HUES48 (cell line): ENCODE measurements around the gene CIDEA.
"Not testable (repeated sequence)": the region's sequence is repeated elsewhere in the genome, so short reads cannot be mapped to it uniquely, and the experiment has no call there.

Experiments
- H3K27ac ChIP-seq: one replicate; pipeline ENCODE4 v1.7.0; 2013; ENCODE audit warnings: low read depth, low read length, inconsistent platforms
- H3K27me3 ChIP-seq: 2 replicates; pipeline ENCODE4 v1.6.1; 2013; ENCODE audit warnings: mild to moderate bottlenecking, low read length; ENCODE audit not compliant: control insufficient read depth, insufficient read depth
- H3K36me3 ChIP-seq: 2 replicates; pipeline ENCODE4 v1.6.1; 2013; ENCODE audit warnings: low read length; ENCODE audit not compliant: control insufficient read depth, insufficient read depth
- H3K4me1 ChIP-seq: 2 replicates; pipeline ENCODE4 v1.6.1; 2013; ENCODE audit warnings: mild to moderate bottlenecking, low read length; ENCODE audit not compliant: control insufficient read depth, insufficient read depth
- H3K4me3 ChIP-seq: 2 replicates; pipeline ENCODE4 v1.5.1; 2013; ENCODE audit warnings: mild to moderate bottlenecking, low read depth, low read length
- H3K9ac ChIP-seq: 2 replicates; pipeline ENCODE4 v1.6.1; 2013; ENCODE audit warnings: mild to moderate bottlenecking, low read depth, low read length, moderate library complexity
- H3K9me3 ChIP-seq: 2 replicates; pipeline ENCODE4 v1.6.1; 2013; ENCODE audit warnings: low read length; ENCODE audit not compliant: control insufficient read depth, insufficient read depth

CIDEA gene

GRCh38 chr18:12242658-12243260, 11.4 kb upstream of the CIDEA start:
- H3K36me3 ChIP-seq = no peaks in the 10 kb centered on the region
- no peaks in the 10 kb centered on the region for H3K4me1 ChIP-seq
- H3K4me3 ChIP-seq = no peak overlapping the region
- H3K27ac ChIP-seq = no peak overlapping the region
- peaks cover 16% of the 10 kb centered on the region for H3K27me3 ChIP-seq
- no peaks in the 10 kb centered on the region for H3K9me3 ChIP-seq
- no peak overlapping the region for H3K9ac ChIP-seq

- peaks cover 19% of the 10 kb centered on the region for H3K27me3 ChIP-seq
- not testable (repeated sequence) for H3K9ac ChIP-seq, H3K4me1 ChIP-seq, H3K9me3 ChIP-seq, H3K27ac ChIP-seq, H3K4me3 ChIP-seq, H3K36me3 ChIP-seq
Measured at GRCh38 chr18:12243272-12243671, 10.9 kb upstream of the CIDEA start.

DNA sequence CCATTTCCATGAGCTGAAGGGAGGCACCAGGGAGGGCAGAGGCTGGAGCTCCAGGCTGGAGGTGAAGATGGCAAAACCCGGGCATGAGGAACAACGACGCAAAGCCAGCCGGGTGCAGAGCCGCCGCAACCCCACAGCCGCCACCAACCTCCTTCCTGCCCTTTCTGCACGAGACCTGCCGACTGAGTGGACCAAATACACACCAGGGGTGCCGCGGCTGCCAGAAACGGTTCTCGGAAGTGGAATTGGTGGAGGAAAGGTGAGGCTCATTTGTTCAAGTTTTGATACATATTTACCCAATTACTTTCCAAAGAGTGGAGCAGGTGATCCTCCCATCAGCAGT, 8.4 kb upstream of the CIDEA start:
- H3K4me1 ChIP-seq = no peaks in the 10 kb centered on the region
- H3K27ac ChIP-seq = no peak overlapping the region
- no peak overlapping the region for H3K9ac ChIP-seq
- H3K36me3 ChIP-seq = no peaks in the 10 kb centered on the region
- no peaks in the 10 kb centered on the region for H3K9me3 ChIP-seq
- H3K27me3 ChIP-seq = peaks cover 26% of the 10 kb centered on the region
- no peak overlapping the region for H3K4me3 ChIP-seq

- H3K27me3 ChIP-seq = peaks cover 40% of the 10 kb centered on the region
- no peaks in the 10 kb centered on the region for H3K9me3 ChIP-seq
- no peak overlapping the region for H3K4me3 ChIP-seq
- H3K9ac ChIP-seq = no peak overlapping the region
- H3K27ac ChIP-seq = no peak overlapping the region
- H3K4me1 ChIP-seq = no peaks in the 10 kb centered on the region
- H3K36me3 ChIP-seq = no peaks in the 10 kb centered on the region
Measured at GRCh38 chr18:12246849-12247808, 7.0 kb upstream of the CIDEA start.

- Histone ChIP-seq H3K4me1 (0 out of 2 replicates have a peak, but pooled peaks cover under 1% of the 10 kb centered on the region), H3K27ac (no peak overlapping the region), H3K9ac (no peak overlapping the region), H3K4me3 (no peak overlapping the region), H3K9me3 (no peaks in the 10 kb centered on the region), H3K36me3 (no peaks in the 10 kb centered on the region), H3K27me3 (peaks cover 48% of the 10 kb centered on the region)
Measured at GRCh38 chr18:12247946-12248345, 6.2 kb upstream of the CIDEA start.

GRCh38 chr18:12248926-12249720, 5.0 kb upstream of the CIDEA start:
- peaks cover 10% of the 10 kb centered on the region for H3K4me1 ChIP-seq
- H3K36me3 ChIP-seq = no peaks in the 10 kb centered on the region
- peaks cover 60% of the 10 kb centered on the region for H3K27me3 ChIP-seq
- H3K4me3 ChIP-seq = no peak overlapping the region
- H3K9me3 ChIP-seq = no peaks in the 10 kb centered on the region
- no peak overlapping the region for H3K9ac ChIP-seq
- no peak overlapping the region for H3K27ac ChIP-seq

GRCh38 chr18:12251311-12251710, 2.9 kb upstream of the CIDEA start:
- Histone ChIP-seq H3K27me3 (peaks cover 75% of the 10 kb centered on the region), H3K27ac (no peak overlapping the region)

DNA sequence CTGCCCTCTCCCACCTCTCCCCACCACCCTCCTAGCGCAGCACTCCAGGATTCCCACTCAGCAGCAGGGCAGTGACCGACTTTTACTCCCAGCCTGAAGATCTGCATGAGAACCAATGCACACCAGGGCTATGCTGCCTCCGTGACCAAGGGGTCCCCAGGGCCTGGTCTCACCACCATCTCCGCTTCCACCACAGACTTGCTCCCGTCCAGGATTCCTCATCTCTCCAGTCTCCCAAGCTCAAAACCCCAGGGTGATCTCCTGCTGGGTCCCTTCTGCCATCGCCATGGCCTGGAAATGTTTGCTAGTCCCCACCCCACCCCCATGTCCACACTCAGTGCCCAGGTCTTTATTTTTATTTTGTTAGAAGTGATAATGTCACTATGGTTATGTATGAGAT, 2.1 kb upstream of the CIDEA start:
- Histone ChIP-seq H3K27ac (no peak overlapping the region), H3K27me3 (peaks cover 77% of the 10 kb centered on the region), H3K4me1 (peaks cover 24% of the 10 kb centered on the region), H3K36me3 (no peaks in the 10 kb centered on the region), H3K9me3 (no peaks in the 10 kb centered on the region), H3K4me3 (no peak overlapping the region), H3K9ac (no peak overlapping the region)

More at GRCh38 chr18:12251311-12251710, 2.9 kb upstream of the CIDEA start:
- no peaks in the 10 kb centered on the region for H3K36me3 ChIP-seq
- H3K4me3 ChIP-seq = no peak overlapping the region
- no peak overlapping the region for H3K9ac ChIP-seq
- peaks cover 24% of the 10 kb centered on the region for H3K4me1 ChIP-seq
- no peaks in the 10 kb centered on the region for H3K9me3 ChIP-seq

DNA sequence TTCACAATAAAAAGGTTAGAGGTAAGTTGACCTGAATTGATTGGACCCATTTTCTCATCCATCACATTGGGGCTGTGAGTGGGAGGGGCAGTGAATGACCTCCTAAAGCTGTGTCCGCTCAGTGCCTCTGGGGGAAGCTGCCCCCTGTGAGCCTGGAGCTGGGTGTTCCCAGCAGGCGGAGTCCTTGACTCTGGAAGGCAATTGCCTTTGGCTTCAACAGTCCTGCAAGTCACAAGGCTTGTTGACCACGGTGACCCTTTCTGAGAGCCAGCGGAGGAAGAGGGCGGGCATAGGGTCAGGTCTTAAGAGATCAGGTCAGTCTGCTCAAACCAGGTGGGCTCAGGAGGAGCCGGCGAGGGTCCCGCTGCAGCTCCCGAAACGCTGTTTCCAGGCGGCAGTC, 1.1 kb upstream of the CIDEA start:
- Histone ChIP-seq H3K9me3 (no peaks in the 10 kb centered on the region), H3K4me3 (peak overlapping the region; percentile 66), H3K27ac (no peak overlapping the region), H3K27me3 (peaks cover 79% of the 10 kb centered on the region), H3K36me3 (no peaks in the 10 kb centered on the region), H3K9ac (no peak overlapping the region), H3K4me1 (peaks cover 24% of the 10 kb centered on the region)

DNA sequence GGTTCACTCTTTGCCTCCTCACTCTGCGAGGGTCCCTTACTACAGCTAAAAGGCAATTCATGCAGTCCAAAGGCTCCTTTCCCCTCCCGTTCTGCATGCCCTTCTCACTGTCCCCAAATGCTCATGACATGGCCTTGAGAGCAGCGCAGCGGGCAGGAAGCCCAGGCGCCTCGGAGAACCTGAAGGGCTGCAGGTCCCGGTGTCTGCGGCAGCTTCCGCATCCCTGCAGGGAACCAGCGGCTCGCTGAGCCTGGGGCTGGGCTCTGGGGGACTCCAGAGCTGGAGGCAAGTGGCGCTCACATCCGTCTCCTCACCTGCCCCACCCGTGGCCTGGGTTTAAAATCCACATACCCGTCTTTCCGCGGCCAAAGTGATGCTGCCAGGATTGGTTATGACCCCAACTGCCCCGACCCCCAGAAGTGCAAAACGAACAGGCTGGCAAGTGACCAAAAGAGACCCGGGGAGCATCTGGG, 462 bp upstream of the CIDEA start:
- Histone ChIP-seq H3K4me1 (peaks cover 24% of the 10 kb centered on the region), H3K27me3 (peaks cover 81% of the 10 kb centered on the region), H3K36me3 (no peaks in the 10 kb centered on the region), H3K9ac (no peak overlapping the region), H3K4me3 (peak overlapping the region; percentile 66), H3K9me3 (no peaks in the 10 kb centered on the region), H3K27ac (no peak overlapping the region)
